ENCODE data around the gene ITPRIPL2.

DNA sequence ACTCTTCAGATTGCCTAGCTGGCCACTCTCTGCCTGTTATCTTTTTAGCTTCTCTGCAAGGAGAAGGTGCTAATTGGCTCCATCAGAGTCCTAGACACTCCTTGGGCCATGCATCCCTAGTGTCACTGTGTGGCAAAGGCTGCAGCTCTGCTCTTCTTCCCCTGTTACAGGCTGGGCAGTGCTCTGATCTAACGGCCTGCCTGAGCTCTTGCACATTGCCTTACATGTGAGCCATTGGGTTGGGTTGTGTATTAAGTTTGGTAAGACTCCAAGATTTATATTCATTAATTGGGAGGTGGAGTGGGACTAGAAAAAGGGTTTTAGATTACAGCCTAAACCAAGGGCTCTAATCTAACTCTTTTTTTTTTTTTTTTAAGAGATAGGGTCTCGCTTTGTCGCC lies 31.2 kb downstream of the ITPRIPL2 start:
- TF ChIP-seq EP300 (IDR thresholded peaks at IDR 0.05; ENCODE audit: low read depth) (no peak), POLR2A (IDR thresholded peaks at IDR 0.05) (no peak)

Data from transverse colon (tissue), 1 donor.